ENCODE data around the gene IFIT3. TPM values are rescaled to one million over a fixed set of nuclear protein-coding genes. Genes with fewer than 3 reads are reported as not detected.

Gene IFIT3, protein sequence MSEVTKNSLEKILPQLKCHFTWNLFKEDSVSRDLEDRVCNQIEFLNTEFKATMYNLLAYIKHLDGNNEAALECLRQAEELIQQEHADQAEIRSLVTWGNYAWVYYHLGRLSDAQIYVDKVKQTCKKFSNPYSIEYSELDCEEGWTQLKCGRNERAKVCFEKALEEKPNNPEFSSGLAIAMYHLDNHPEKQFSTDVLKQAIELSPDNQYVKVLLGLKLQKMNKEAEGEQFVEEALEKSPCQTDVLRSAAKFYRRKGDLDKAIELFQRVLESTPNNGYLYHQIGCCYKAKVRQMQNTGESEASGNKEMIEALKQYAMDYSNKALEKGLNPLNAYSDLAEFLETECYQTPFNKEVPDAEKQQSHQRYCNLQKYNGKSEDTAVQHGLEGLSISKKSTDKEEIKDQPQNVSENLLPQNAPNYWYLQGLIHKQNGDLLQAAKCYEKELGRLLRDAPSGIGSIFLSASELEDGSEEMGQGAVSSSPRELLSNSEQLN
- 6.0 to 7.4 TPM (median 6.9 TPM) in 3 replicates for total RNA-seq
- long read RNA-seq, transcript IFIT3-201 (2 exons, 2,455 nt): major isoform, 17 of 20 reads
- long read RNA-seq, partial matches to known transcripts: 0 of 20 reads
- long read RNA-seq, other reads (novel, unspliced or antisense): 0 of 20 reads

DNA sequence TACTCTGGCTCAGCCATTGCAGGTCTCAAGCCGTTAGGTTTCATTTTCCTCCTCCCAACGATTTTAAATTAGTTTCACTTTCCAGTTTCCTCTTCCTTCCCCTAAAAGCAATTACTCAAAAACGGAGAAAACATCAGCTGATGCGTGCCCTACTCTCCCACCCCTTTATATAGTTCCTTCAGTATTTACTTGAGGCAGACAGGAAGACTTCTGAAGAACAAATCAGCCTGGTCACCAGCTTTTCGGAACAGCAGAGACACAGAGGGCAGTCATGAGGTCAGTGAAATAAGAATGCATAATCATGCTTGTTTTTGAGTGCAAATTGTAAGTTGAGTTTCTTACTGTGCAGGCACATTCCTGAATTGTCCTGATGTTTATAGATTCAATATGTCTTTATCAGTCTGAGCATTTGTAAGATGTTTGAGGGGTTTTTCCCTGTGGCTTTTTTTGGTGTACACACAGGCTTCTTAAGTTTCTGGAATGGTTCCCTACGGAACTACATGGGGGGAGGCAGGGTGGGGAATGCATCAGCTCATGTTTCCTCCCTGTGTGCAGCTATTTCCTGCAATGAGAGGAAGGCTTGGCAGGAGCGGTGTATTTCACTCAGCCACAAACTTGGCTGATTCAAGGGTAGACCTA, at the start of gene IFIT3:
TSS of gene IFIT3 (plus strand) at position 195 of the 639 bp plus-strand sequence. CDS start at position 272, 77 bp downstream.
- Mint-ChIP-seq H3K4me3 (ENCODE audit: unreplicated experiment) (peak within 1 kb of the TSS; percentile 86), H3K4me1 (ENCODE audit: low read depth) (peaks cover 41% of the 10 kb centered on the region), H3K36me3 (ENCODE audit: low read depth) (no peaks in the 10 kb centered on the region), H3K9me3 (ENCODE audit: low read depth) (peaks cover 3% of the 10 kb centered on the region), H3K27me3 (ENCODE audit: low read depth) (no peaks in the 10 kb centered on the region), H3K27ac (ENCODE audit: unreplicated experiment) (peak within 1 kb of the TSS; percentile 100)
- no peak for DNase-seq (ENCODE audit: low spot score)
- TF ChIP-seq, protein P1, sequence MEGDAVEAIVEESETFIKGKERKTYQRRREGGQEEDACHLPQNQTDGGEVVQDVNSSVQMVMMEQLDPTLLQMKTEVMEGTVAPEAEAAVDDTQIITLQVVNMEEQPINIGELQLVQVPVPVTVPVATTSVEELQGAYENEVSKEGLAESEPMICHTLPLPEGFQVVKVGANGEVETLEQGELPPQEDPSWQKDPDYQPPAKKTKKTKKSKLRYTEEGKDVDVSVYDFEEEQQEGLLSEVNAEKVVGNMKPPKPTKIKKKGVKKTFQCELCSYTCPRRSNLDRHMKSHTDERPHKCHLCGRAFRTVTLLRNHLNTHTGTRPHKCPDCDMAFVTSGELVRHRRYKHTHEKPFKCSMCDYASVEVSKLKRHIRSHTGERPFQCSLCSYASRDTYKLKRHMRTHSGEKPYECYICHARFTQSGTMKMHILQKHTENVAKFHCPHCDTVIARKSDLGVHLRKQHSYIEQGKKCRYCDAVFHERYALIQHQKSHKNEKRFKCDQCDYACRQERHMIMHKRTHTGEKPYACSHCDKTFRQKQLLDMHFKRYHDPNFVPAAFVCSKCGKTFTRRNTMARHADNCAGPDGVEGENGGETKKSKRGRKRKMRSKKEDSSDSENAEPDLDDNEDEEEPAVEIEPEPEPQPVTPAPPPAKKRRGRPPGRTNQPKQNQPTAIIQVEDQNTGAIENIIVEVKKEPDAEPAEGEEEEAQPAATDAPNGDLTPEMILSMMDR (IDR thresholded peaks at IDR 0.05): peak; percentile 35

DNA sequence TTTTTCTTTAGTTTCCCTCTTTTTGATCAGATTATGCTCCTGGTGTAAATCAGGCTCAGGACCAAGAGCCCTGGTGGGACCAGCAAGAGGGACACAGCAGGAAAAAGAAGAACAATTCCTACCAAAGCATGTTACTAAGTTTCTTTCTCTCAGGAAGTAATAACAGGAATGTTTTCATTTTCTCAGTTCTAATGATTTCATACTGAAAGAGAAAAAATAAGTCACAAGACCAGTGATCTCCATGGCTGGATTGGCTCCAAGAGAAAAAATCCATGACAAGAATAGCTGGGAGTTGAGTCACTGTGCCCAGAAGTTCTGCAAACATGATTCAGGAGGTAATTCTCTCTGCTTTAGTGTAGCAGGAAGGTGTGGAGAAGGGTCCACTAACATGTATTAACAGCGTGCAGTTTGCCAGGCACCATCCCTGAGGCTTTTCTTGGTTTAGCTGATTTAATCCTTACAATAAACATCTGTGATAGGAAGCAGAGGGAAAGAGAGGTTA, 49.7 kb upstream of the IFIT3 start:
- Mint-ChIP-seq H3K27ac (ENCODE audit: unreplicated experiment) (peak overlapping the region; percentile 99), H3K27me3 (ENCODE audit: low read depth) (no peaks in the 10 kb centered on the region), H3K36me3 (ENCODE audit: low read depth) (no peaks in the 10 kb centered on the region), H3K4me3 (ENCODE audit: unreplicated experiment) (peak overlapping the region; percentile 33), H3K9me3 (ENCODE audit: low read depth) (peaks cover 5% of the 10 kb centered on the region), H3K4me1 (ENCODE audit: low read depth) (peaks cover 90% of the 10 kb centered on the region)
- TF ChIP-seq, protein P1 (IDR thresholded peaks at IDR 0.05): no peak
- DNase-seq (ENCODE audit: low spot score): no peak

DNA sequence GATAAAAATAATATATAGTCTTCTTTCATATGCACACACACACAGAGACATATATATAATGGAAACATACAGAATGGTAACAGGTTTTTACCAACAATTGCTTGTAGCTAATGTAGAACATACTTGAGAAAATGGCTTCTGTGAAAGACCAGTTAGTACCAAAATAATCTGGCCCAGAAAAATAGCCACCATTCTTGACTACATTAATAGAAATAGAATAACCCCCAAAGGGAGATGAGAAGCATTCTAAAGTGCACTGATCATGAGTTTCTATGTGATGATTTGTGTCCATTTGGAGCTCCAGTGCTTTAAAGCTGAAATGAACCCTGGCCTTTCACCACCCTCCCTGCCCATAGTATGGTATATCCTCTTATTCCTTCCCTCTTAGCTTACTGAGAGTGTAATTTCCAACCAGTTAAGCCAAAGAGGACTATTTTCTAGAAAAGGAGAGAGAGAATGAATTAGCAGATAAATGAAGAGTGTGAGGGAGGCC, 48.9 kb upstream of the IFIT3 start:
- Mint-ChIP-seq H3K27ac (ENCODE audit: unreplicated experiment) (peak overlapping the region; percentile 95), H3K27me3 (ENCODE audit: low read depth) (no peaks in the 10 kb centered on the region), H3K9me3 (ENCODE audit: low read depth) (peaks cover 5% of the 10 kb centered on the region), H3K4me1 (ENCODE audit: low read depth) (peaks cover 92% of the 10 kb centered on the region), H3K4me3 (ENCODE audit: unreplicated experiment) (no peak overlapping the region), H3K36me3 (ENCODE audit: low read depth) (no peaks in the 10 kb centered on the region)
- TF ChIP-seq, protein P1 (IDR thresholded peaks at IDR 0.05): no peak
- DNase-seq (ENCODE audit: low spot score): no peak

DNA sequence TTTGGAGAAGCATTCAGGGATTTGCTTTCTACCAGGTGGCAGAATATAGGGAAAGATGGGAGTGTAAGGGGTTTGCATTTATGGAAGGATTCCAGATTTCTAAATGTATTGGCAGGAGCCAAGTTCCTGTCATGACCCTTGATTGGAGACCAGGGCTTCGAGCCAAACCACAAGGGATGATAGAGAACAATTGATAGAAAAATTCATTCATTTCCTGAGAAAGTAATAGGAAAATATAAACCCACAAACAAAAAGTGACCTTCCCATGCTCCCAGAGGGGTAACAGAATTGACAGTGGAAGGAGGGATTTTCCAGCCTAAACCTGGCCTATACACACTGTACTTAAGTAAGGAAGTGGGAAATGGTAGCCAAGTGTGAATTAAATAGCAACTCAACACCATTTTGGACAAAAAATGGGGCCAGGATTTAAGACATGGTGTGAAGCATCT, 48.4 kb upstream of the IFIT3 start:
- peaks cover 92% of the 10 kb centered on the region for H3K4me1 Mint-ChIP-seq (ENCODE audit: low read depth)
- no peak for DNase-seq (ENCODE audit: low spot score)
- peaks cover 5% of the 10 kb centered on the region for H3K9me3 Mint-ChIP-seq (ENCODE audit: low read depth)
- no peak overlapping the region for H3K4me3 Mint-ChIP-seq (ENCODE audit: unreplicated experiment)
- H3K36me3 Mint-ChIP-seq (ENCODE audit: low read depth): no peaks in the 10 kb centered on the region
- no peaks in the 10 kb centered on the region for H3K27me3 Mint-ChIP-seq (ENCODE audit: low read depth)
- peak overlapping the region; percentile 95 for H3K27ac Mint-ChIP-seq (ENCODE audit: unreplicated experiment)
- TF ChIP-seq, protein P1 (IDR thresholded peaks at IDR 0.05): no peak

DNA sequence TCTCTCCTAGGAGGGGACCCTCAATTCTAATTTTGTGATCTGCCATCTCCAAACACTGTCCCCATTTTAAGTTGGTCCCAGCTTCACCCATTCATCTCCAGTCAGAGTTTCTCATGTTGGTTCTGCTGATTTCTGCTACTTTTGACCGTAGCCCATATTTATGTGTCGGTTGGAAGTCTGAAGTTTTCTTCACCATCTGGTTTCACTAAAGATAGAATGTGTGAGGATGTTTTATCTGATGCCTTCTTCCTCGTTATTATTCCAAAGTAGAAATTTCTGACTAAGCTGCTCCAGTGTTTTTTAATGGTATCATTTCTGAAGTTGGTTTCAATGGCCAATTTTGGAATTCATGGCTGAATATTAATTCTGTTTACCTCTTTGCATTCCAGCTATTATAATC, 47.3 kb upstream of the IFIT3 start:
- Mint-ChIP-seq H3K9me3 (ENCODE audit: low read depth) (peaks cover 5% of the 10 kb centered on the region), H3K27ac (ENCODE audit: unreplicated experiment) (peak overlapping the region; percentile 63), H3K27me3 (ENCODE audit: low read depth) (no peaks in the 10 kb centered on the region), H3K36me3 (ENCODE audit: low read depth) (no peaks in the 10 kb centered on the region), H3K4me1 (ENCODE audit: low read depth) (peaks cover 92% of the 10 kb centered on the region), H3K4me3 (ENCODE audit: unreplicated experiment) (no peak overlapping the region)
- no peak for DNase-seq (ENCODE audit: low spot score)
- TF ChIP-seq, protein P1 (IDR thresholded peaks at IDR 0.05): no peak

Measured in chondrocyte (in vitro differentiated cells).